ENCODE measurements around the gene CUBN.

The CUBN gene

DNA sequence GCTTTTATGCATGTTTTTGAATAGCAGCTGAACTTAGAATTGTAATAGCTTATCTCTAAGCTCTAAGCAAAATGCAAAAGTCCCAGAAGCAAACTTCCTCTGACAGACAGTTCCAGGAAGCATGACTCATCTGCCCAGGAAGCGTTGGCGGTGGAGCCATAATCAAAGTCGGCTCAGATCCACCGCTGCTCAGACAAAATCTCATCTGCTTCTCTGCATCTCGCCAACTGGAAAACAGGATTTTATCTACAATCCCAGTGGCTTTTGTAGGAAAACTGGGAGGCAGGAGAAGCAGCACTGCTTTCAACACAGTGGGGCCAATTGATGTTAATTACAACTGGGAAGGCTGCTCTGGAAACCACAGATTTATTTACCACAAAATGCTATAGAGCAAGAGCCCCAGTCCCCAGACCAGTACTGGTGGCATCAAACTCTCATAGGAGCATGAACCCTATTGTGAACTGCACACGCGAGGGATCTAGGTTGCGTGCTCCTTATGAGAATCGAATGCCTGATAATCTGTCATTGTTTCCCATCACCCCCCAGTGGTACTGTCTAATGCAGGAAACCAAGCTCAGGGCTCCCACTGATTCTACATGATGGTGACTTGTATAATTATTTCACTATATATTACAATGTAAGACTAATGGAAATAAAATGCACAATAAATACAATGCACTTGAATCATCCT is 99.9 kb downstream of the CUBN start:
- no peaks in the 10 kb centered on the region for H3K9me3 ChIP-seq (ENCODE audit: control insufficient read depth, low read length)
- no peak overlapping the region for H3K4me2 ChIP-seq (ENCODE audit: low read length)
- no peaks in the 10 kb centered on the region for H3K79me2 ChIP-seq
- no peak overlapping the region for H3K9ac ChIP-seq
- no peaks in the 10 kb centered on the region for H3K27me3 ChIP-seq (ENCODE audit: control insufficient read depth, insufficient read depth, low read length)
- no peak overlapping the region for H2AFZ ChIP-seq
- H3K27ac ChIP-seq, result peak overlapping the region; percentile 34
- TF ChIP-seq, protein P1, sequence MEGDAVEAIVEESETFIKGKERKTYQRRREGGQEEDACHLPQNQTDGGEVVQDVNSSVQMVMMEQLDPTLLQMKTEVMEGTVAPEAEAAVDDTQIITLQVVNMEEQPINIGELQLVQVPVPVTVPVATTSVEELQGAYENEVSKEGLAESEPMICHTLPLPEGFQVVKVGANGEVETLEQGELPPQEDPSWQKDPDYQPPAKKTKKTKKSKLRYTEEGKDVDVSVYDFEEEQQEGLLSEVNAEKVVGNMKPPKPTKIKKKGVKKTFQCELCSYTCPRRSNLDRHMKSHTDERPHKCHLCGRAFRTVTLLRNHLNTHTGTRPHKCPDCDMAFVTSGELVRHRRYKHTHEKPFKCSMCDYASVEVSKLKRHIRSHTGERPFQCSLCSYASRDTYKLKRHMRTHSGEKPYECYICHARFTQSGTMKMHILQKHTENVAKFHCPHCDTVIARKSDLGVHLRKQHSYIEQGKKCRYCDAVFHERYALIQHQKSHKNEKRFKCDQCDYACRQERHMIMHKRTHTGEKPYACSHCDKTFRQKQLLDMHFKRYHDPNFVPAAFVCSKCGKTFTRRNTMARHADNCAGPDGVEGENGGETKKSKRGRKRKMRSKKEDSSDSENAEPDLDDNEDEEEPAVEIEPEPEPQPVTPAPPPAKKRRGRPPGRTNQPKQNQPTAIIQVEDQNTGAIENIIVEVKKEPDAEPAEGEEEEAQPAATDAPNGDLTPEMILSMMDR (IDR thresholded peaks at IDR 0.05), result no peak
- no peaks in the 10 kb centered on the region for H3K4me1 ChIP-seq
- peak overlapping the region; percentile 15 for H3K4me3 ChIP-seq (ENCODE audit: low read depth, low read length)
- H3K36me3 ChIP-seq (ENCODE audit: control insufficient read depth, insufficient read depth, low read length), result no peaks in the 10 kb centered on the region

DNA sequence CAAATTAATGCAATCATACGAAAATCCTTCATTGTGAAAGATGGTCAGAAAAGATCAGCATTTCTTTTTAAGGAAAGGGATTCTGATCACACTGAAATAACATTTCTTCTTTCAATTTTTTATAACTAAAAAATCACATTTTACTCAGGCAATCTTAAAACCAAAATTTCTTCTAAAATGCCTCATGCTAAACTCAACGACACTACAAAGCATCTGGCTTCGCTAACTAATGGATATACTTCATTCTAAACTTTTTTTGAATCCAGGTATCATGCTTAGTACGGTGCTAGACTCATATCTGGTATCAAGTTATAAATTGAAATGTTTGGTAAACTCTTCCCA is 100.4 kb downstream of the CUBN start:
- Histone ChIP-seq H3K27me3 (ENCODE audit: control insufficient read depth, insufficient read depth, low read length) (no peaks in the 10 kb centered on the region), H3K4me1 (no peaks in the 10 kb centered on the region), H3K9ac (no peak overlapping the region), H3K36me3 (ENCODE audit: control insufficient read depth, insufficient read depth, low read length) (no peaks in the 10 kb centered on the region), H3K9me3 (ENCODE audit: control insufficient read depth, low read length) (no peaks in the 10 kb centered on the region), H3K4me3 (ENCODE audit: low read depth, low read length) (no peak overlapping the region), H2AFZ (no peak overlapping the region), H3K27ac (peak overlapping the region; percentile 30), H3K4me2 (ENCODE audit: low read length) (no peak overlapping the region), H3K79me2 (no peaks in the 10 kb centered on the region)
- TF ChIP-seq, protein P1 (IDR thresholded peaks at IDR 0.05), result no peak

DNA sequence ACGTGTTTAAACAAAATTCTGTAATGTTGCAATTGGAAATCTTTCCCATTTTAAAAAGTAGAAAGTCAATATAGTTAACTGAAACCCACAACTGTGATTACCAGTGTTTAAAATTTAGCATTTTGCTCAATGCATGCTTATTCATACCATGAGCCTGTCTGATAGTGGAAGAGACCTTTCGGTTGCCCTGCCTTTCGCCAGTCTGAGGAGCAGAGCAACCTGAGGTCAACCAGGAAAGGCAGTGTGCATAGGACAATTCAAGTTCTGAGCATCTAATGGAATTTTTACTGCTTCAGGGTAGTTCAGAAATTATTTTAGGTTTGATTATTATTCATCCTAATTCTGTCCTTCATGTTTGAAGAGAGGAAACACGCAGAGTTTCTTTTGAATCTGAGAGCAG is 100.8 kb downstream of the CUBN start:
- no peak overlapping the region for H3K4me3 ChIP-seq (ENCODE audit: low read depth, low read length)
- TF ChIP-seq, protein P1 (IDR thresholded peaks at IDR 0.05), result no peak
- H3K9ac ChIP-seq, result no peak overlapping the region
- no peaks in the 10 kb centered on the region for H3K9me3 ChIP-seq (ENCODE audit: control insufficient read depth, low read length)
- H3K79me2 ChIP-seq, result no peaks in the 10 kb centered on the region
- H3K27ac ChIP-seq, result peak overlapping the region; percentile 30
- no peak overlapping the region for H2AFZ ChIP-seq
- no peak overlapping the region for H3K4me2 ChIP-seq (ENCODE audit: low read length)
- no peaks in the 10 kb centered on the region for H3K27me3 ChIP-seq (ENCODE audit: control insufficient read depth, insufficient read depth, low read length)
- no peaks in the 10 kb centered on the region for H3K4me1 ChIP-seq
- no peaks in the 10 kb centered on the region for H3K36me3 ChIP-seq (ENCODE audit: control insufficient read depth, insufficient read depth, low read length)

DNA sequence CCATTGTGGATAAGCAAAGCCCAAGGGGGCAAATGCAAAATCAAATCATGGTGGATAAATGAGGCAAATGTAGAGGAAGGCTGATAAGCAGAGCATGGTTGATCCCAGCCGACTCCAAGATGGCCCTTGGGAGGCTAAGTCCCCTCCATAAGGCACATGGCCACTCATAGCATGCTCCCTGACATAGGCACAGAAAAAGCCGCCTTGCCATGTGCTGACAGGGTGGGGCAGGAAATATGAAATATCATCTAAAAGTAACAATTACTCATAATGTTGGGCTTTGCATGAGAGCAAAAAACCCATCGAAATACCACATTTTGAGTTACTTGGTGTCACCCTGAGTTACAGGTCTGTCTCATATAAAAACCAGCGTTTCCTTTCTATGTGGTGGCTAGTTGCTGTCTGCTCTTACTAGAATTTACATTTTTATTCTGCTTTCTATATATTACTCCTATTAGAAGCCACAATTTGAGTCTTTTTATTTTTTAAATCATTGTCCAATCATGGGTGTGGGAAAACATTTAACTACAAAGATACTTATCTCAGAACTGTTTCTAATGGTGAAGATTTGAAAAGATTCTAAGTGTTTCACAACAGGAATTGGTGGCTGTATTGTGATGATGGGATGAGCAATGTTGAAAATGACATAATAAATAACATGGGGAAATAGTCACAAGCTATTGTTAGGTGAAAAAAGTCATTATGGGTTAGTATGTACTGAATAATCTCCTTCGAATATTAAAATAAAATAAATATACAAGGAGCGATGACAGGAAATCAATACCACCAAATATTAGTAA is 102.7 kb downstream of the CUBN start:
- no peak overlapping the region for H3K27ac ChIP-seq
- no peaks in the 10 kb centered on the region for H3K36me3 ChIP-seq (ENCODE audit: control insufficient read depth, insufficient read depth, low read length)
- no peak overlapping the region for H3K4me2 ChIP-seq (ENCODE audit: low read length)
- no peaks in the 10 kb centered on the region for H3K79me2 ChIP-seq
- no peaks in the 10 kb centered on the region for H3K27me3 ChIP-seq (ENCODE audit: control insufficient read depth, insufficient read depth, low read length)
- no peak overlapping the region for H2AFZ ChIP-seq
- H3K9me3 ChIP-seq (ENCODE audit: control insufficient read depth, low read length), result no peaks in the 10 kb centered on the region
- H3K4me1 ChIP-seq, result no peaks in the 10 kb centered on the region
- TF ChIP-seq, protein P1 (IDR thresholded peaks at IDR 0.05), result no peak
- H3K4me3 ChIP-seq (ENCODE audit: low read depth, low read length), result no peak overlapping the region
- H3K9ac ChIP-seq, result no peak overlapping the region

Measured in parathyroid adenoma (tissue), 2 donors.